NCI-H1694 (cell line): ENCODE measurements around the gene HIP1.
"Not testable (repeated sequence)": the region's sequence is repeated elsewhere in the genome, so short reads cannot be mapped to it uniquely, and the experiment has no call there.

Experiments
- DNase-seq: peaks from one replicate; lab custom pipeline; 2025; lab: John Stamatoyannopoulos, UW

Gene HIP1

GRCh38 chr7:75492020-75492419 is 246.7 kb downstream of the HIP1 start, which contains the start of gene SPDYE5:
Gene SPDYE5 (plus strand): TSS chr7:75492320. CDS start chr7:75494048, 1,728 bp downstream.
- not testable (repeated sequence) for DNase-seq

GRCh38 chr7:75485979-75486643 is 252.6 kb downstream of the HIP1 start, which contains the start of gene POM121C:
Gene POM121C (minus strand): TSS chr7:75486299. CDS start chr7:75441496, 44,803 bp downstream.
- peak; percentile 64 for DNase-seq

GRCh38 chr7:75485355-75485978 is 253.3 kb downstream of the HIP1 start:
- DNase-seq = not testable (repeated sequence)
